GM12865 (cell line): ENCODE data around the gene ARL4D.

Experiments
- DNase-seq: peaks from one replicate; pipeline ENCODE4 v3.0.0; 2010; ENCODE audit warnings: low read depth
- H3K4me3 ChIP-seq: 2 replicates; pipeline ENCODE4 v1.5.1; 2011; ENCODE audit warnings: mild to moderate bottlenecking, low read depth, low read length, control low read depth
- CTCF ChIP-seq: IDR thresholded peaks from 2 replicates; pipeline ENCODE4 v1.5.1; 2011; ENCODE audit warnings: low read length, control low read depth, low read depth, inconsistent platforms; ENCODE audit not compliant: insufficient read depth; ENCODE audit errors: missing control alignments

Gene ARL4D

GRCh38 chr17:43396491-43397060, 2.2 kb upstream of the ARL4D start:
- DNase-seq, result no peak
- TF ChIP-seq CTCF, result no peak
- no peak overlapping the region for H3K4me3 ChIP-seq

GRCh38 chr17:43399839-43400328, 1.1 kb downstream of the ARL4D start:
- TF ChIP-seq CTCF, result no peak
- no peak overlapping the region for H3K4me3 ChIP-seq
- no peak for DNase-seq

- no peak for DNase-seq
- no peak for TF ChIP-seq CTCF
- H3K4me3 ChIP-seq, result no peak overlapping the region
Measured at GRCh38 chr17:43400943-43401717, 2.3 kb downstream of the ARL4D start.

GRCh38 chr17:43402078-43402477, 3.3 kb downstream of the ARL4D start:
- no peak for DNase-seq
- no peak overlapping the region for H3K4me3 ChIP-seq
- TF ChIP-seq CTCF, result no peak

- DNase-seq, result no peak
- TF ChIP-seq CTCF, result no peak
- no peak overlapping the region for H3K4me3 ChIP-seq
Measured at GRCh38 chr17:43402567-43402966, 3.8 kb downstream of the ARL4D start.

- DNase-seq, result no peak
- TF ChIP-seq CTCF, result no peak
- H3K4me3 ChIP-seq, result no peak overlapping the region
Measured at GRCh38 chr17:43403846-43404245, 5.1 kb downstream of the ARL4D start.

- DNase-seq, result no peak
- no peak overlapping the region for H3K4me3 ChIP-seq
- no peak for TF ChIP-seq CTCF
Measured at GRCh38 chr17:43405861-43406260, 7.1 kb downstream of the ARL4D start.
